H1 (cell line): ENCODE results near the gene OS9. TPM values are rescaled to one million over a fixed set of nuclear protein-coding genes. Genes with fewer than 3 reads are reported as not detected.

Experiments
- CTCF ChIA-PET: fragments of 300-600 bp; sonication (Branson Sonifier 250); formaldehyde crosslinking; loops from one replicate; lab custom pipeline; 2021; ENCODE audit not compliant: partially characterized antibody; lab: Charles Lee
- POLR2A ChIA-PET: fragments of 300-600 bp; sonication (Branson Sonifier 250); formaldehyde crosslinking; loops from one replicate; lab custom pipeline; 2021; ENCODE audit warnings: inconsistent platforms; ENCODE audit not compliant: partially characterized antibody; lab: Charles Lee
- DNase-seq, 2 experiments: peaks; one replicate each; pipeline versions ENCODE4 v3.0.0 to v3.0.0-alpha.2; 2010 to 2022; ENCODE audit warnings: low spot score in 2 of 2, low read depth in 1 of 2, mixed read lengths in 1 of 2
- FAIRE-seq: peaks from 2 replicates; lab custom pipeline; 2011; peaks lifted over from hg19 to GRCh38; lab: Jason Lieb, UNC
- H2AFZ ChIP-seq: 2 replicates; pipeline ENCODE4 v1.8.1; 2012; ENCODE audit warnings: low read length, inconsistent platforms
- H2AK5ac ChIP-seq: 2 replicates; pipeline ENCODE4 v1.6.1; 2013; ENCODE audit warnings: low read depth, low read length
- H2BK120ac ChIP-seq: replicated peaks from 2 replicates; pipeline ENCODE3; 2013; ENCODE audit warnings: low read depth, low read length, inconsistent platforms
- H2BK12ac ChIP-seq: 2 replicates; pipeline ENCODE4 v1.6.1; 2013; ENCODE audit warnings: low read depth, low read length
- H2BK15ac ChIP-seq: 2 replicates; pipeline ENCODE4 v1.6.1; 2013; ENCODE audit warnings: low read length
- H2BK20ac ChIP-seq: 2 replicates; pipeline ENCODE4 v1.6.1; 2013; ENCODE audit warnings: low read length
- H2BK5ac ChIP-seq: 2 replicates; pipeline ENCODE4 v1.6.1; 2013; ENCODE audit warnings: low read depth, low read length
- H3K14ac ChIP-seq: 2 replicates; pipeline ENCODE4 v1.6.1; 2013; ENCODE audit warnings: inconsistent platforms; ENCODE audit not compliant: insufficient read length
- H3K18ac ChIP-seq: 2 replicates; pipeline ENCODE4 v1.6.1; 2013; ENCODE audit warnings: low read length; ENCODE audit errors: extremely low read depth
- H3K23ac ChIP-seq: 2 replicates; pipeline ENCODE4 v1.6.1; 2013; ENCODE audit warnings: inconsistent platforms; ENCODE audit not compliant: insufficient read length
- H3K23me2 ChIP-seq: 2 replicates; pipeline ENCODE4 v1.6.1; 2013; ENCODE audit warnings: low read depth, low read length
- H3K27ac ChIP-seq: 2 replicates; pipeline ENCODE4 v1.6.1; 2011; ENCODE audit warnings: low read depth, low read length, inconsistent platforms
- H3K27me3 ChIP-seq, 4 experiments: replicated peaks in 1 of 4; 1 replicate in 1 of 4; 2 replicates in 3 of 4; pipeline versions ENCODE4 v1.6.1 to v1.8.1; 2011 to 2013; ENCODE audit warnings: low read length in 3 of 4, mild to moderate bottlenecking in 3 of 4, inconsistent platforms in 2 of 4, mixed read lengths in 2 of 4, moderate library complexity in 1 of 4; ENCODE audit not compliant: control insufficient read depth in 3 of 4, insufficient read depth in 3 of 4; ENCODE audit errors: extremely low read depth in 1 of 4
- H3K36me3 ChIP-seq, 4 experiments: 2 replicates each; pipeline versions ENCODE4 v1.6.1 to v1.8.1; 2011 to 2013; ENCODE audit warnings: mild to moderate bottlenecking in 4 of 4, low read length in 3 of 4, moderate library complexity in 2 of 4, control low read depth in 1 of 4, inconsistent platforms in 1 of 4; ENCODE audit not compliant: insufficient read depth in 4 of 4, control insufficient read depth in 2 of 4
- H3K4ac ChIP-seq: replicated peaks from 2 replicates; pipeline ENCODE3; 2013; ENCODE audit warnings: low read length, low read depth, mixed read lengths, inconsistent platforms; ENCODE audit not compliant: insufficient read length
- H3K4me1 ChIP-seq, 4 experiments: replicated peaks in 1 of 4; 1 replicate in 1 of 4; 2 replicates in 3 of 4; pipeline versions ENCODE4 v1.6.1 to v1.8.1; 2011 to 2013; ENCODE audit warnings: low read length in 3 of 4, inconsistent platforms in 2 of 4, mixed read lengths in 1 of 4; ENCODE audit not compliant: insufficient read depth in 4 of 4, control insufficient read depth in 3 of 4
- H3K4me2 ChIP-seq, 2 experiments: 2 replicates each; pipeline versions ENCODE4 v1.6.1 to v1.8.1; 2011 to 2013; ENCODE audit warnings: low read depth in 2 of 2, low read length in 2 of 2, control low read depth in 1 of 2, inconsistent platforms in 1 of 2, mild to moderate bottlenecking in 1 of 2; ENCODE audit not compliant: insufficient read depth in 1 of 2
- H3K4me3 ChIP-seq, 4 experiments: fragments of 200-600, 300-600 bp in 1 of 4; sonication (generic), shearing (Covaris generic), sonication (Bioruptor Twin) in 1 of 4; 2 replicates each; pipeline versions ENCODE4 v1.5.1 to v1.8.1; 2011 to 2016; ENCODE audit warnings: low read length in 4 of 4, low read depth in 3 of 4, control low read depth in 2 of 4, inconsistent platforms in 2 of 4, mild to moderate bottlenecking in 2 of 4, mixed read lengths in 1 of 4, moderate library complexity in 1 of 4; ENCODE audit not compliant: insufficient read depth in 2 of 4; ENCODE audit errors: extremely low read depth in 1 of 4
- H3K56ac ChIP-seq: replicated peaks from 2 replicates; pipeline ENCODE3; 2013; ENCODE audit warnings: low read depth, mild to moderate bottlenecking, mixed read lengths, low read length, inconsistent platforms; ENCODE audit not compliant: insufficient read length
- H3K79me1 ChIP-seq: 2 replicates; pipeline ENCODE4 v1.6.1; 2013; ENCODE audit warnings: low read depth, low read length, control low read depth
- H3K79me2 ChIP-seq, 2 experiments: 2 replicates each; pipeline versions ENCODE4 v1.6.1 to v1.8.1; 2012 to 2013; ENCODE audit warnings: low read length in 2 of 2, mild to moderate bottlenecking in 2 of 2, inconsistent platforms in 1 of 2; ENCODE audit not compliant: insufficient read depth in 2 of 2, control insufficient read depth in 1 of 2
- H3K9ac ChIP-seq, 4 experiments: replicated peaks in 1 of 4; 1 replicate in 1 of 4; 2 replicates in 3 of 4; pipeline versions ENCODE4 v1.6.1 to v1.8.1; 2011 to 2013; ENCODE audit warnings: low read depth in 3 of 4, low read length in 3 of 4, control low read depth in 2 of 4, mild to moderate bottlenecking in 2 of 4, moderate library complexity in 2 of 4, inconsistent platforms in 1 of 4; ENCODE audit errors: extremely low read depth in 1 of 4
- H3K9me3 ChIP-seq, 2 experiments: 2 replicates each; pipeline versions ENCODE4 v1.6.1 to v1.8.1; 2012 to 2013; ENCODE audit warnings: mild to moderate bottlenecking in 2 of 2, moderate library complexity in 2 of 2, control low read depth in 1 of 2, inconsistent platforms in 1 of 2, low read depth in 1 of 2, low read length in 1 of 2, mixed read lengths in 1 of 2; ENCODE audit not compliant: insufficient read depth in 2 of 2
- H4K20me1 ChIP-seq, 2 experiments: replicated peaks in 1 of 2; 2 replicates each; pipeline versions ENCODE3 to v1.8.1; 2011 to 2013; ENCODE audit warnings: inconsistent platforms in 2 of 2, low read length in 2 of 2, mild to moderate bottlenecking in 1 of 2; ENCODE audit not compliant: insufficient read depth in 2 of 2, control insufficient read depth in 1 of 2
- H4K5ac ChIP-seq: 2 replicates; pipeline ENCODE4 v1.6.1; 2013; ENCODE audit warnings: low read length, low read depth, mixed read lengths, inconsistent platforms; ENCODE audit not compliant: insufficient read length
- H4K8ac ChIP-seq: 2 replicates; pipeline ENCODE4 v1.8.0; 2013; ENCODE audit warnings: mild to moderate bottlenecking, moderate library complexity, low read length, inconsistent platforms; ENCODE audit not compliant: insufficient read depth; ENCODE audit errors: extremely low read depth
- H4K91ac ChIP-seq: replicated peaks from 2 replicates; pipeline ENCODE3; 2013; ENCODE audit warnings: low read length, mixed read lengths, inconsistent platforms; ENCODE audit not compliant: insufficient read length
- HDAC6 ChIP-seq: IDR thresholded peaks from one replicate; pipeline ENCODE4 v1.7.1; 2012; ENCODE audit warnings: low read depth, mild to moderate bottlenecking, inconsistent platforms, low read length, moderate library complexity
- POLR2A ChIP-seq, 2 experiments: IDR thresholded peaks; 1 replicate in 1 of 2; 2 replicates in 1 of 2; pipeline ENCODE4 v1.6.1; 2011; ENCODE audit warnings: low read depth in 2 of 2, low read length in 2 of 2, mild to moderate bottlenecking in 2 of 2; ENCODE audit errors: control extremely low read depth in 1 of 2
- WGBS, 2 experiments: shearing (Covaris generic) in 1 of 2; methylation state at CpG; one replicate each; pipeline versions ENCODE4 v1.1.6 to v1.1.7; 2013 to 2015; ENCODE audit warnings: low lambda C conversion rate in 2 of 2, mixed read lengths in 2 of 2, inconsistent platforms in 1 of 2, low coverage in 1 of 2, missing lambda C conversion rate in 1 of 2; ENCODE audit not compliant: insufficient replicate concordance in 2 of 2, insufficient coverage in 1 of 2, insufficient read length in 1 of 2; ENCODE audit errors: extremely low coverage in 1 of 2, missing lambda C conversion rate in 1 of 2; 5-methylcytosine and 5-hydroxymethylcytosine counted together
- polyA plus RNA-seq, 7 experiments: library from polyadenylated mRNA; depleted of rRNA in 3 of 7; stranded (reverse) in 5 of 7; unstranded in 2 of 7; fragments of >200 nt in 5 of 7; fragments of 200-250 nt in 2 of 7; gene quantifications; 1 replicate in 5 of 7; 2 replicates in 1 of 7; 4 replicates in 1 of 7; pipeline versions ENCODE4 v1.2.1 to v1.2.3, GENCODE V29; 2011 to 2013; ENCODE audit warnings: missing spikeins in 2 of 7, mixed read lengths in 2 of 7
- total RNA-seq: library from RNA; stranded (reverse); fragmentation: NEBNext Ultra II Directional; extraction: Animal tissue kit (Norgen Biotek cat#: 25700); gene quantifications from 2 replicates; pipeline ENCODE4 v1.2.1, GENCODE V29; 2021

The OS9 gene
- total and polyA plus RNA-seq, 2 of the 8 experiments (the other 6 are each of a cell fraction or from before 2014, with no cell fraction given), result 71.0 to 108 TPM

GRCh38 chr12:57763881-57764661 is 70.1 kb downstream of the OS9 start:
- Histone ChIP-seq H2BK5ac (no peak overlapping the region), H3K79me1 (no peaks in the 10 kb centered on the region), H4K8ac (no peak overlapping the region), H2BK15ac (no peak overlapping the region), H4K5ac (no peak overlapping the region), H3K23me2 (peaks cover 23% of the 10 kb centered on the region), H2BK12ac (no peak overlapping the region), H4K20me1 (peaks cover 0 to 12% of the 10 kb centered on the region in 2 experiments), H3K4ac (no peak overlapping the region), H3K56ac (no peak overlapping the region), H3K79me2 (no peaks in the 10 kb centered on the region), H3K27ac (no peak overlapping the region), H3K27me3 (peaks cover 22 to 39% (median 37%) of the 10 kb centered on the region in 4 experiments), H3K4me1 (peaks cover 13 to 22% (median 19%) of the 10 kb centered on the region in 4 experiments), H3K18ac (no peak overlapping the region), H3K9me3 (no peaks in the 10 kb centered on the region), H4K91ac (no peak overlapping the region), H3K9ac (no peak overlapping the region), H2AK5ac (no peak overlapping the region), H3K4me2 (peak overlapping the region; percentile 87 to 96), H2BK120ac (no peak overlapping the region), H2AFZ (peak overlapping the region; percentile 91), H2BK20ac (no peak overlapping the region), H3K14ac (no peak overlapping the region), H3K23ac (no peak overlapping the region), H3K36me3 (peaks cover 6 to 9% (median 7%) of the 10 kb centered on the region in 4 experiments; a peak in 7 of 8 replicates), H3K4me3 (peak overlapping the region; percentile 39 to 66 (median 64); a peak in 5 of 8 replicates)
- FAIRE-seq, result no peak
- DNase-seq, result no peak
- TF ChIP-seq HDAC6 (no peak), POLR2A (IDR thresholded peaks at IDR 0.05; ENCODE audit: control extremely low read depth in 1 of 2, low read depth in 2 of 2, low read length in 2 of 2) (peak in 1 of 2 experiments; percentile 29; a peak in 2 of 3 replicates)
- ChIA-PET POLR2A (interaction anchor here (0.7 to 5.4 kb wide), 13 partner anchors 8 to 80 kb away, joined by 3 to 35 read pairs (median 4); partner anchors contain the start of genes CDK4, EEF1AKMT3, MARCHF9 and METTL1), CTCF (interaction anchor here (0.5 to 1.6 kb wide), 7 partner anchors 8 to 181 kb away, joined by 3 to 15 read pairs (median 4); no protein-coding TSS in a partner anchor)
- 76% methylated on average over 6 of the region's 6 CpGs; no CpG with 5 or more reads in 1 of the 2 experiments for WGBS, 2 experiments
